AG10803 (cell line): Measurements from ENCODE around the gene IDH3A.
A peak's percentile ranks its signal among the peaks of the same experiment; 100 is the strongest.

Source experiments
- DNase-seq: peaks from one replicate; pipeline ENCODE4 v3.0.0; 2010; ENCODE audit warnings: low read depth
- H3K4me3 ChIP-seq: 2 replicates; pipeline ENCODE4 v1.5.1; 2011; ENCODE audit warnings: mild to moderate bottlenecking, low read length, control low read depth
- TF ChIP-seq, protein P1 (sequence below): conservative IDR thresholded peaks from 2 replicates; pipeline ENCODE4 v1.5.1; 2011; ENCODE audit warnings: mild to moderate bottlenecking, low read length, control low read depth, inconsistent platforms

The IDH3A gene

DNA sequence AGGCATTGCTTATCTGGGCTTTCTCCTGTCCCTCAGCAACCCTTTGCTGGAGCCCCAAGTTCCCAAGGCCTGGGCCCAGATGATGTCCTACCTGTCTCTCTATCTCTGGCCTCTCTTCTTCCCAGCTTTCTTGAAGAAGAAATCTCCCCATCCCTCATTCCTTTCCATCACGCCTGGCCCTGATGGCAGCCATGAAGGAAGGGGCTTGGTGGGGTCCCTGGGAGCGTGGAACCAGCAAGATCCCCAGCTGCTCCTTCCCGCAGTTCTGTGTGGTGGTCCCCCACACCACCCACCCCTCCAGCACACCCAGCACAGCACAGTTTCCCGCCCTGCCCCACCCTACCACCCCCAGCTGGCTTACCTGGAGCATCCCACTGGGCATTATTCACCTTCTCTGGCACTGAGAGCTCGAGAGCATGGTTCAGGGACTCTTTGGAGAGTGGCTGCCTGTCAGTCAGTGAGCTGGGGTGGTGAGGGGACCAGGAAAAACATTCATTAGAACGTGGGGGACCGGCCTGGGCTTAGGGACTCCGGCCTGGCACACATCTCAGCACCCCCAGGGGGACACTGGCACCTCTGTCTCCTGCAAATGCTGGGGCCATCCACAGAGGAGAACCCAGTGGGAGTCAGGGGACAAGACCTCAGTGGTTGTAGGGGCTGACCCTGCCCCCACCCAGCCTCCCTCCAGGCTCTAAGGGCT, 58.6 kb downstream of the IDH3A start:
- H3K4me3 ChIP-seq: no peak overlapping the region
- DNase-seq: no peak
- TF ChIP-seq, protein P1, sequence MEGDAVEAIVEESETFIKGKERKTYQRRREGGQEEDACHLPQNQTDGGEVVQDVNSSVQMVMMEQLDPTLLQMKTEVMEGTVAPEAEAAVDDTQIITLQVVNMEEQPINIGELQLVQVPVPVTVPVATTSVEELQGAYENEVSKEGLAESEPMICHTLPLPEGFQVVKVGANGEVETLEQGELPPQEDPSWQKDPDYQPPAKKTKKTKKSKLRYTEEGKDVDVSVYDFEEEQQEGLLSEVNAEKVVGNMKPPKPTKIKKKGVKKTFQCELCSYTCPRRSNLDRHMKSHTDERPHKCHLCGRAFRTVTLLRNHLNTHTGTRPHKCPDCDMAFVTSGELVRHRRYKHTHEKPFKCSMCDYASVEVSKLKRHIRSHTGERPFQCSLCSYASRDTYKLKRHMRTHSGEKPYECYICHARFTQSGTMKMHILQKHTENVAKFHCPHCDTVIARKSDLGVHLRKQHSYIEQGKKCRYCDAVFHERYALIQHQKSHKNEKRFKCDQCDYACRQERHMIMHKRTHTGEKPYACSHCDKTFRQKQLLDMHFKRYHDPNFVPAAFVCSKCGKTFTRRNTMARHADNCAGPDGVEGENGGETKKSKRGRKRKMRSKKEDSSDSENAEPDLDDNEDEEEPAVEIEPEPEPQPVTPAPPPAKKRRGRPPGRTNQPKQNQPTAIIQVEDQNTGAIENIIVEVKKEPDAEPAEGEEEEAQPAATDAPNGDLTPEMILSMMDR: no peak

DNA sequence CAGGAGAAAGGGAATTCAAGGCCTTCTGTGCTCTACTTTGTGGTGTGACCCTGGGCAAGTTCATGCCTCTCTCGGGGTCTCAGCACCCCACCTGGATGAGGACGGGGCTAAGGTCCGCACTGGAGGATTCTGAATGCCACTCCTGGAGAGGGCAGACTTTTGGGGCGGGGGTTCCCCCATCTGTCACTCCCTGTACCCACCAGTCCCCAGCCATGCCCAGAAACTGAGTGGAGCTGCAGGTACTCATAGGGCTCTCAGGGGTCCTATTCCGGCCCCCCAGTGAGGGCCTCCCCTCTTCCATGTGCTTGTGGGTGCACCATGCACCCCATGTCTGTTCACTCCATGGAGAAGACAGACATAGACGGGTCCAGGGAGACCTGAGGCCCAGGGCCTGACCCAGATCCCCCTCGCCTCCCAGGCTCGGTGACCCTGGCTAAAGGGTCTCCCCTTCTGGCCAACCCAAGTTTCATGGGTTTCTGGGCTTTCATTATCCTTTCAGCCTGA, 59.2 kb downstream of the IDH3A start:
- TF ChIP-seq, protein P1: no peak
- H3K4me3 ChIP-seq: no peak overlapping the region
- no peak for DNase-seq

DNA sequence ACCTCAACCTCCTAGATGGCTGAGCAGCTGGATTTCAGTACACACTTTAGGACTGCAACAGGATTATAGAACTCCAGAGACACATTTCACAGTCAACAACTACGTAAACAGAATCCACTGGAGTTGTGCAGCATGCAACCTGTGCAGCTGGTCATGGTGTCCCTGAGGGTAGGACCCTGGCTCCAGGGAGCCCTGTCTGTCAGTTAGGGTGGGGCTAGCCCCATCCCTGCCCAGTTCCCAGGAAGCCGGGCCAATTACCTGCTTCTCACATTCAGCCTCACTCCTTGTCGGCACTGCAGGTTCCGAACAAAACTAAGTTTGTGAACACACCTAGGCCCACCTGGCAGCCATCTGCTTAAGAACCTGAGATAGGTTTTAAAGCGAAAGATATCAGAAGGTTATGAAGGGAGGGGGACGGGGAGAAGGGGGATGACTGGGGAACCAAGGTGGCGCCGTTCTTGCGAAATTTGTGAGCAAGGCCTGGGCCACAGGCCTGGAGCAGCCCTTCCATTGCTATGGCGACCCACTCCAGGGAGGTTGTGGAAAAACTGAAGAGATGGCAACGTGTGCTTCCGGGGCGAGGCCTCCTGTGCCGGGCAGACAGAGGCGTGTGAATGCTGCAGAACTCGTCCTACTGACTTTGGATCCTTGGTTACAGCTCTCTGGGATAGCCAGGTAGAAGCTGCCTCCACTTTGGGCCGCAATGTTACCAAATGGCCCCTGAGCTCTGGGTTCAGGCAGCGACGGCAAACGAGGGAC, 59.9 kb downstream of the IDH3A start:
- peak; percentile 12 for DNase-seq
- no peak overlapping the region for H3K4me3 ChIP-seq
- TF ChIP-seq, protein P1: no peak

DNA sequence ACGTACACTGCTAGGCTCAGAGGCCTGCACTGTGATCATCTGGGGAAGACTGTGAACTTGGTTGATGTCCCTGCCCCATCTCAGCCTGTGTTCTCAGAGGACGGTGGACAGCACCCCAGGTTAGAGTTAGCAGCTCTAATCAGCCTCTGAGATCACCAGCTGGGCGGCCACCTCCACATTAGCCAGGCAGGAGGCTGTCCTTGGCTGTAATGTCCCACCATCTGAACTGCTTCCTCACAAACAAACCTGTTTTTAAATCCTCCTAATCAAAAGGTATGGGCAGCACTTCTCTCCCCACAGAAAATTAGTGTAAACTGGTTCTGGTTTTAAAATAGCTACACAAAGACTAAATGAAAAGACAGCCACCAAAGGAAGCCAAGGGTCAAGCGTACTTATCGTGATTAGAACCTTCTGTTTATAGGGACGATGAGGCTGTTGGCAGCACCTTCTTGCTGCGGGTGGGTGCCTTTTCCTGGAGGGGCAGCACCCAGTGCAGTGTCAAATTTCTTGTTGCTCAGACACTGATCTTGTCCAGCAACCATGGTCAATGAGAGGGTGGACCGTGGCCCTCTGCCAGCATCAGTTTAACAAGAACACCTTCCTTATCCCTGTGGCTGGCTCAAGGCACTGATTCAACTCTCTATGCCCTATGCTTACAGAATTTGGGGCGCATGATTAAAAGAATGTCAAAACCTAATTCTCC, 60.6 kb downstream of the IDH3A start:
- H3K4me3 ChIP-seq: no peak overlapping the region
- no peak for DNase-seq
- TF ChIP-seq, protein P1: no peak

DNA sequence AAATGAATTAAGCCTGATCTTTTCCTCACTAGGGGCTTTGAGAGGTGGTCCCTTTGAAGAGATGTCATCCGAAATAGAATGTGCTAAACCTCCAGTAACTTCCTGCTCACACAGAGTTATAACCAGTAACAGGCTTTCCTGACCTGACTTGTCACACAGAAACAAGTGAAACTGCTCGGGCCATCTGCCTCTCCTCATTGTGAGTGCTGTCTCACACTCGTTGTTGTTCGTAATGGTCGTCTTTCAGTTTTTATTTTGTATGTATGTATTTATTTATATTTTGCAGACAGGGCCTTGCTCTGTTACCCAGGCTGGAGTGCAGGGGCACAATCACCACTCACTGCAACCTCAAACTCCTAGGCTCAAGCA, 61.2 kb downstream of the IDH3A start:
- TF ChIP-seq, protein P1: no peak
- H3K4me3 ChIP-seq: no peak overlapping the region
- DNase-seq: no peak

DNA sequence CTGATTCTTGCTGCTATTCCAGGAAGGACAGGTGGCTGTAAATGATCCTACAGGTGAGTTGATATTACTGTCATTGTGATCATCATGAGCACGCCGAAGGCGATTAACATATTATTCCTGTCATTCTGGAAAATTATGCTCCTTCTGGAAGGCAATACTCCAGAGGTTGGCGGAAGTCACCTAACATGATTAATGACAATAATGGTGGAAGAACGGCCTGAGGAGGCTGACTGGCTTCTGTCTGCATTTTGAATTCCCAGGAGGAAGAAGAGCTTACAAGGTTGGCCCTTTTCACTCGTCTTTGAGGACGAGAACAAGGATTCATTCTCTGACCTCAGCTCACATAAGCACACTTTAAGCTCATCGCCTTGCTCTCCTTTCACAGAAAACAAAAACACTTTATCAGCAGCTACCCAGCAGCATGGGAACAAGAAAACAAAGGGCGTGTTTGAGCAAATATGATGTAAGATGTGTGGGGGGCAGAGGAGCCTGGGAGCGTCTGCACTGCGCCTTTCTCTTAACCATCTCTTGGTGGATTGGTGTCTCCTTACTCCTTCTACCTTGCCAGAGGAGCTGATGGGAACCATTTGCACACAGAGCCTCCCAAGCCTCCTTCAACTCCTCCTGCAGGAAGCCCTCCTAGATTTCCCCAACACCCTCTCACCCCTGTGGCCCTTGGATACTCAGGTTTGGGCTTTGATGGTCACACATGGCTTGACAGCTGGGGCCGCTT, 62.2 kb downstream of the IDH3A start:
- DNase-seq: no peak
- H3K4me3 ChIP-seq: no peak overlapping the region
- TF ChIP-seq, protein P1: no peak
